Measurements from ENCODE around the gene CHMP2B.
"Not testable (repeated sequence)": the region's sequence is repeated elsewhere in the genome, so short reads cannot be mapped to it uniquely, and the experiment has no call there.

CHMP2B gene

GRCh38 chr3:87298111-87298718, 71.1 kb downstream of the CHMP2B start:
- H3K4me3 ChIP-seq = no peak overlapping the region
- no peak overlapping the region for H3K27ac ChIP-seq

GRCh38 chr3:87305031-87305430, 77.9 kb downstream of the CHMP2B start:
- H3K27ac ChIP-seq, H3K4me3 ChIP-seq: not testable (repeated sequence)

All from skin epidermis (tissue), 12 donors.